A549 treated with Mapracorat at 1 μM for 4 hours (cell line): ENCODE data around the gene VPS13C. TPM values are rescaled to one million over a fixed set of nuclear protein-coding genes. Genes with fewer than 3 reads are reported as not detected.

ENCODE experiments used
- total RNA-seq: library from RNA; stranded (reverse); fragments of 200-300 nt; extraction: Qiagen RNA extraction; gene quantifications from 5 replicates; pipeline ENCODE4 v1.2.3, GENCODE V29; 2022

The VPS13C gene, protein sequence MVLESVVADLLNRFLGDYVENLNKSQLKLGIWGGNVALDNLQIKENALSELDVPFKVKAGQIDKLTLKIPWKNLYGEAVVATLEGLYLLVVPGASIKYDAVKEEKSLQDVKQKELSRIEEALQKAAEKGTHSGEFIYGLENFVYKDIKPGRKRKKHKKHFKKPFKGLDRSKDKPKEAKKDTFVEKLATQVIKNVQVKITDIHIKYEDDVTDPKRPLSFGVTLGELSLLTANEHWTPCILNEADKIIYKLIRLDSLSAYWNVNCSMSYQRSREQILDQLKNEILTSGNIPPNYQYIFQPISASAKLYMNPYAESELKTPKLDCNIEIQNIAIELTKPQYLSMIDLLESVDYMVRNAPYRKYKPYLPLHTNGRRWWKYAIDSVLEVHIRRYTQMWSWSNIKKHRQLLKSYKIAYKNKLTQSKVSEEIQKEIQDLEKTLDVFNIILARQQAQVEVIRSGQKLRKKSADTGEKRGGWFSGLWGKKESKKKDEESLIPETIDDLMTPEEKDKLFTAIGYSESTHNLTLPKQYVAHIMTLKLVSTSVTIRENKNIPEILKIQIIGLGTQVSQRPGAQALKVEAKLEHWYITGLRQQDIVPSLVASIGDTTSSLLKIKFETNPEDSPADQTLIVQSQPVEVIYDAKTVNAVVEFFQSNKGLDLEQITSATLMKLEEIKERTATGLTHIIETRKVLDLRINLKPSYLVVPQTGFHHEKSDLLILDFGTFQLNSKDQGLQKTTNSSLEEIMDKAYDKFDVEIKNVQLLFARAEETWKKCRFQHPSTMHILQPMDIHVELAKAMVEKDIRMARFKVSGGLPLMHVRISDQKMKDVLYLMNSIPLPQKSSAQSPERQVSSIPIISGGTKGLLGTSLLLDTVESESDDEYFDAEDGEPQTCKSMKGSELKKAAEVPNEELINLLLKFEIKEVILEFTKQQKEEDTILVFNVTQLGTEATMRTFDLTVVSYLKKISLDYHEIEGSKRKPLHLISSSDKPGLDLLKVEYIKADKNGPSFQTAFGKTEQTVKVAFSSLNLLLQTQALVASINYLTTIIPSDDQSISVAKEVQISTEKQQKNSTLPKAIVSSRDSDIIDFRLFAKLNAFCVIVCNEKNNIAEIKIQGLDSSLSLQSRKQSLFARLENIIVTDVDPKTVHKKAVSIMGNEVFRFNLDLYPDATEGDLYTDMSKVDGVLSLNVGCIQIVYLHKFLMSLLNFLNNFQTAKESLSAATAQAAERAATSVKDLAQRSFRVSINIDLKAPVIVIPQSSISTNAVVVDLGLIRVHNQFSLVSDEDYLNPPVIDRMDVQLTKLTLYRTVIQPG (N-terminal part only)
- 10.2 to 12.4 TPM (median 10.9 TPM) in 5 replicates for total RNA-seq

GRCh38 chr15:62060113-62060895 is at the start of gene VPS13C:
TSS of gene VPS13C (minus strand) at chr15:62060447. CDS start at chr15:62060374, 73 bp downstream.

DNA sequence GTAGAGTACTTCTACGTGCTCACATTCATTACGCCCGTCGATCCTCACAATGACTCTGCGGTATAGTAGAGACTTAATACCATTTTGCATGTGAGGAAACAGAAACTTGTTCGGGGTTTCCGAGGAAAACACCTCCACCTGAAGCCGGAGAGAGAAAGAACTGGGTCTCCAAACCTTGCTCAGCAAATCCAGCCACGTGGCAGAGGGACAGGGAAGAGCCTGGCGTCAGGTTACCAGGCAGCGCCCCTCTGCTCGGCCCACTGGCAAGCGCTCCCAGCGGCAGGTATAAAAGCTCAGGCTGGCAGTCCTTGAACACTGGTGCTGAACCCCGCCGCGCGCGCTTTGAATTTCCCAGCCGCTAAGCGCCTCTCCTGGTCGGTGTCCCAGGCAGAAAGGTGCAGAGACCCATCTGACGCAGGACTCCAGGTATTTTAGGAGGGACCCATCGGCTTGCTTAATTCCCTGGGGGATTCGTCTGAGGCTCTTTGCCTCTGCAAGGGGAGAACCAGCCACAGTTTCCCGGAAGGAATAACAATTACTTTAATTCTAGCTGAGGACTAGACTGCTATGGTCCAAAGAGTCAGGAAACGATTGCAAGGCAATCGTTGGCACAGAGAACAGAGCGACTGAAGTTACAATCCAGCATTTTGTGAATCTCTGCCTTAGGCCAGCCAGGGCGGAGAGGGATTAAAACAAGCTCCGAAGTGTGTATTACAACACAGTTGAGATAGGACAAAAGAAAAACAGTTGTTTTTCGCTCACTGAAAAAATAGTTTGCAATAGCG is 6.6 kb upstream of the VPS13C start, which contains the start of gene C2CD4A:
TSS of gene C2CD4A (plus strand) at position 315 of the 785 bp plus-strand sequence. CDS start 637 bp downstream, outside the sequence.

Other genes starting within 250 kb of the VPS13C start
- 0.06 to 0.27 TPM (median 0.16 TPM) in 5 replicates for gene C2CD4A, start 6.5 kb upstream of the VPS13C start, total RNA-seq
- 0.14 to 0.41 TPM (median 0.19 TPM) in 5 replicates for gene C2CD4B, start 104.8 kb upstream of the VPS13C start, total RNA-seq